GM10847 (cell line): ENCODE measurements around the gene SLA2.

Experiments used
- POLR2A ChIP-seq: IDR thresholded peaks from 2 replicates; pipeline ENCODE4 v1.6.1; 2011; ENCODE audit not compliant: insufficient read length; ENCODE audit errors: extremely low read depth

Gene SLA2

DNA sequence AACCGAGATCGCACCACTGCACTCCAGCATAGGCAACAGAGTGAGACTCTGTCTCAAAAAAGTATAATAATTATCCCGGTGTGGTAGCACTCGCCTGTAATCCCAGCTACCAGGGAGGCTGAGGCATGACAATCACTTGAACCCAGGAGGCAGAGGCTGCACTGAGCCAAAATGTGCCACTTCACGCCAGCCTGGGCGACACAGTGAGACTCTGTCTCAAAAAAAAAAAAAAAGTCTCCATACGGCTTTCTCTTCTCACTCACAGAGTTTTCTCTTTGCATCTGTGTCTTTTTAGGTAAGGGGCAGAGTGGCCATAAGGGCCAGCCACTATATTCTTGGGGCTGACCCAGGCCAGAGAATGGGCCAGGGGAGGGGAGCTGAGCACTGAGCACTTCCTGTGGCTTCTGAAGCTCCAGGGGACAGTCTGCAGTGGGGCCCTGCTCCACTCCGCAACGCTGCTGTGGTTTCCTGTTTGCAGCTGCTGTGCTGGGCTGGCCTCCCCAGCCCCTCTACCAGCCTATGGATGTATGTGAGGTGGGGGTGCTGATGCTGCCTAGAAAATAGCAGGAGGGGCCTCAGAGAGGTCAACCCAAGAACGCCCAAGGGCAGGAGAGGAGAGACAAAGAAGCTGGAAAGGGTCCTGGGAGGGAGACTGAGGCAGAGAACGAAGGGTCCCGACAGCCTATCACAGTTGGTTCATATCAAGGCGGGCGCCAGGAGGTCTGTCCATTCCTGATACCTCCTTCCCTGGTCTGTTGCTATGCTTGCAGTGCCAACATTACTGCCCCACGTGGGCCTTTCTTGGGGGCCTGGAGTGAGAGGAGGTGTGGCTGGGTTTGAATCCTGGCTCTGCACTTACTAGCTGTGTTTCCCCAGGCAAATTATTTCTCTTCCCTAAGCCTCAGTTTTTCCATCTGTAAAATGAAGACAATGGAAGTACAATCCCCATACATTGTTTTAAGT, 16.0 kb downstream of the SLA2 start:
- no peak for TF ChIP-seq POLR2A

DNA sequence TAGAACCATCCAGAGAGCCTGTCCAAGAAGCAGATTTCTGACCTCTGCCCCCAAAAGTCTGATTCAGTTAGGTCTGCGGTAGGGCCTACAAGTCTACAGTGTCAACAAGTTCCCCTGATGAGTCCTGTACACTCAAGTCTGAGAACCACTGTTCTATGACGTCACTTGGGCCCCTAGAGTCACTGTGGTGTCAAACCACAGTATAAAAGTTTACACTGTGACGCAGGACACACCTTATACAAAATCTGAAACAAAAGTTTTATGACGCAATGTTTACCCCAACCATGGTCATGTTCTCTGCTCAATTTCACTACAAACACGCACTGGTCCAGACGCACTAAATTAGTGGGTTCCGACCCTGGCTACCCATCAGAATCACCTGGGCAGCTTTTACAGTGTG, 17.9 kb downstream of the SLA2 start:
- TF ChIP-seq POLR2A: no peak

GRCh38 chr20:36624944-36625324, 21.1 kb downstream of the SLA2 start:
- no peak for TF ChIP-seq POLR2A

DNA sequence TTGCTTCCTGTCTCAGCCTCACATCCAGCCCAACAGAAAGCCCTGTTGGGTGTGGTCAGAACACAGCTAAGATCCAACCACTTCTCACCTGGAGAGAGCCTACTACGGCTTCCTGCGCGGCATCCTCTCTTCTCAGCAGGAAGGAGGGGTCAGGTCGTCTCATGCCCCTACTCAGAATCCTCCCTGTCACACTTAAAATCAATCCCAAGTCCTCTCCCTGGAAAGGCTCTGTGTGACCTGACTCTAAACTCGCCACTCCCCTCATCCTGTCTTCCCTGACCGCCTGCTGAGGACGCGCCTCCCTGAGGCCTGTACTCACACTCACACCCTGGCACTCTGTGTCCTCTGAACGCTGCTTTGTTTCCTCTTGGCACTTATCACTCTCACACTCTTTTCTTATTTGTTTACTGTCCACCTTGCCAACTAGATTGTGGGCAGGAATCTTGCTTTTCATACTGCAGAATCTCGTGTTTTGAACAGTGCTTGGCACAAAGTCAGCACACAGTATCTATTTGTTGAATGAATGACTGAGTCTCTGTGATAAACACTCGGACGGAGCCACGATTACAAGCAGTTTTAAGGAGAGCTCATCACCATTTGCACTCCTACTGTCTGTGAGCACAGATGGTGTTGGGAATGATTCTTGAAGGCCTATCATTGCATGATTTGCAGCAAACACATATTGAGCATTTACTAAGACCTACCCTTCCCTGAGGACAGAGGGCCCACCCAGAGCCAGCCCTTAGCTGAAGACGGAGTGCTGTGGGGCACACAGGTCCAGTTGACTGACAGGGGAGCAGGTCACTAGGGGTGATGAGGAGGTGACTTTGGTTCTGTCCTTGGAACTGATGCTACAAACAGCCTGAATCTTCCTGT, 21.7 kb downstream of the SLA2 start:
- no peak for TF ChIP-seq POLR2A

DNA sequence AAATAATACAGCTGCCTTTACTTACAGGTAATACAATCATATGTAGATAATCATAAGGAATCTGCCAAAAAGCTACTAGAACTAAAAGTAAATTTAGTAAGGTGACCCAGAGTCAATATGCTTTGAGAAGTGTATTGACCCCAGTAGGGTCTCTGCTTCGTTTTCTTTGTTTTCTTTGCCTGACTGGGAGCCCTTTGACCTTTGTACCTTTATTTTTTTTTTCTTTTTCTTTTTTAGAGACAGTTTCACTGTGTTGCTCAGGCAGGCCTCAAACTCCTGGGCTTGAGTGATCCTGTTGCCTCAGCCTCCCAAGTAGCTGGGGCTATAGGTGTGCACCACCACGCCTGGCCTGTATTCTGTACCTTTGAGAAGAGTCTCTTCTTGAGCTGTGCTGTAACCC, 22.6 kb downstream of the SLA2 start:
- no peak for TF ChIP-seq POLR2A

DNA sequence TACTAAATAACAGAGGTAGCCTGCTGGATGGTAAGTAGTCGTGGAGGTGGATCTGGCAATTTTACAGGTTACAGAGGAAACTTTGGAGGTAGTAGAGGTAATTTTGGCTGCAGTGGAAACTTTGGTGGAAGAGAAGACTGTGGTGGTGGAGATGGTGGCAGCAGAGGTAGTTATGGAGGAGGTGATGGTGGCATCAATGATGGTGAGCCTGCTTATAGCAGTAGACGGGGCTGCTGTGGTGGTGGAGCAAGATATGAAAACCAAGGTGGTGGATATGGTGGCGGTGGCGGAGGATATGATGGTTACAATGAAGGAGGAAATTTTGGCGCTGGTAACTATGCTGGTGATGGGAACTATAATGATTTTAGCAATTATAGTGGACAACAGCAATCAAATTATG, 25.1 kb downstream of the SLA2 start:
- TF ChIP-seq POLR2A: no peak

DNA sequence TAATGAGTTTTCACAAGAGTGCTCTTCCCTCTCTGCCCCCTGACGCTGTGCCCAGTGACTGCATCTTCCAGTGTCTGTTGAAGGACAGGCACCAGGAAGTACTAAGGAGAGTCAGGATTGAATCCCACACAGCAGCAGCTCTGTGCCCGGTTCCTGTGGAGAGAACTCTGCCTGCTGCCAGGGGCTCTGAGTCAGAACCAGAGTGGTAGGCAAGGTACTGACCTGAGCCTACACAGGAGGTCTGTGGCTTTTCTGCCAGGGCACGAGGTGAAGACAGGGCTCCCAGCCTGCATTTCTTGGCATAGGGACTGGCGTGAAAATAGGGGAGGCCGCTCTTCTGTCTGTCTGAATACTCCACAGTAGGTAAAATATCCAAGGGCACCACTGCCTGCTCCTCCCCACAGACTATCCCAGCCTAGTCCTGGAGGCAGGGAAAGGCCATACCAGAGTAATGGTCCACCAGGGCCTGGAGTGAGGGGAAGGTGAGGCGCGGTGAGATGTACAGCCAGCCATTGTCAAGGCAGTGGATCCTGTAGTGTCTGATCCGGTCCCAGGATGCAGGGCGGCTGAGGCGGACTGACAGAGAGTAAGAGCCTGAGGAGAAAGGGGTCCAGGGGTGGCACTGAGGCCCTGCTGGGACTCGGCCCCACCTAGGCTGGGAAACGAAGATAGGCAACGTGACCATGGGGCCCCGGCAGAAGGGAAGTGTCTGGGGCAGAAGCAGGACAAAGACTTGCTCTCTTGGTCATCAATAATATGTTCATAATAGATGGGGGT, 31.0 kb downstream of the SLA2 start:
- no peak for TF ChIP-seq POLR2A

GRCh38 chr20:36613974-36614373, 32.0 kb downstream of the SLA2 start:
- TF ChIP-seq POLR2A: no peak

- TF ChIP-seq POLR2A: no peak
Measured at GRCh38 chr20:36611625-36612024, 34.4 kb downstream of the SLA2 start.

DNA sequence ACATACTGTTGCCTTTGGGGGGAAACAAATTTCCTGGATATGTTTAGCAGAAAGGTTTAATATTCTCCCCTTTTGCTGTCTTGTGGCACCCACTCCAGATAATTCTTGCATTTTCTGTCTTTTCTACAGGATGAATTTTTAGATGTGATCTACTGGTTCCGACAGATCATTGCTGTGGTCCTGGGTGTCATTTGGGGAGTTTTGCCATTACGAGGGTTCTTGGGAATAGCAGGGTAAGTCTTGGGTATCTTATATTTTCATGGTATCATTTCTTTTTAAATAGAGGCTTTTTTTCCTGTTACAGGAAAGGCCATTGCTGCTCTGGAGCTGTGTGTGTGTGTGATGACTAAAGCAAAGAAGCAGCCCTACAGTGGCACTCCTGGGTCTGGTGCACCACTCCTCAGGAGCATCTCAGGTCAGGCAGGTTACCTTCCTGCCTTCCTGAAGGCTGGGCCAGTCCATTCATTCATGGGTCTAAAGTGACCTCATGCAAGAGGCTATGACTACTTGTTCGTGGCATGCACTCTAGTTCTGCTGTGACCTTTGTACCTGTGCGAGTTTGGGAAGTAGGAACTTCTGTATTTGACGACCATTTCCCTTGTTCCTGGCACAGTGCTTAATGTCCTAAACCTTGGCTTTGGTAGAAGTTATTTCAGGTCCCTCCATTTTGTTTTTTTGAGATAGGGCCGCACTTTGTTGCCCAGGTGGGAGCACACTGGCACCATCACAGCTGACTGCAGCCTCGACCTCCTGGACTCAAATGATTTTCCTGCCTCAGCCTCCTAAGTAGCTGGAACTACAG, 38.2 kb downstream of the SLA2 start:
- TF ChIP-seq POLR2A: no peak

- no peak for TF ChIP-seq POLR2A
Measured at GRCh38 chr20:36606158-36607066, 39.6 kb downstream of the SLA2 start.

GRCh38 chr20:36605399-36606157, 40.4 kb downstream of the SLA2 start, which contains the start of gene RAB5IF:
Gene RAB5IF (plus strand): TSS chr20:36605779. CDS start chr20:36605952, 173 bp downstream.
- TF ChIP-seq POLR2A: peak; percentile 77
